Stimulated activated CD4-positive, alpha-beta T cell treated with anti-CD3 and anti-CD28 coated beads, Interleukin-4, amount 100 ng/mL, for 4 hours (primary cell): ENCODE measurements around the gene THRB.
"Not testable (repeated sequence)": the region's sequence is repeated elsewhere in the genome, so short reads cannot be mapped to it uniquely, and the experiment has no call there.

Experiments used
- DNase-seq, 2 experiments: peaks; one replicate each; pipeline ENCODE4 v3.0.0-alpha.2; 2020

THRB gene

DNA sequence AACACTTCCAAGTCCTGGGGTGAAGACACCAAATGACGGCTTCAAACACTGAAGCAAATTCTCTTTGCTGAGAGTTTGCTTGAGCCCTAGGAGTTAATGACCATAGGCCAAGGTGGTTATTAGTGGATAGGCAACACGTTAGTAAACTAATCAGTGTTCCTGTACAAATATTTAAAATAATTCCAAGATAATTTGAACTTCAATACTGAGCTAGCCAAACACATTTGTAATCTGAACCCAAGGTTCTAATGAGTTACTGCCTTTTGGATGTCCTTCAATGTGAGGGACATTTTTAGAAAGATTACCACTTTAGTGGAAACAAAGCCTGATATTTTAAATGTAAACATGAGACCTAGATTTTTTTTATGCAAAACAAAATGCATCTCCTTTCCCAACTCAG is 94.6 kb downstream of the THRB start:
- no peak for DNase-seq

- DNase-seq = no peak
Observed at GRCh38 chr3:24399614-24400013, 95.0 kb downstream of the THRB start.

DNA sequence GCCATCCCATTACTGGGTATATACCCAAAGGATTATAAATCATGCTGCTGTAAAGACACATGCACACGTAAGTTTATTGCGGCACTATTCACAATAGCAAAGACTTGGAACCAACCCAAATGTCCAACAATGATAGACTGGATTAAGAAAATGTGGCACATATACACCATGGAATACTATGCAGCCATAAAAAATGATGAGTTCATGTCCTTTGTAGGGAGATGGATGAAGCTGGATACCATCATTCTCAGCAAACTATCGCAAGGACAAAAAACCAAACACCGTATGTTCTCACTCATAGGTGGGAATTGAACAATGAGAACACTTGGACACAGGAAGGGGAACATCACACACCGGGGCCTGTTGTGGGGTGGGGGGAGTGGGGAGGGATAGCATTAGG is 95.9 kb downstream of the THRB start:
- not testable (repeated sequence) for DNase-seq

GRCh38 chr3:24396338-24396737 is 98.3 kb downstream of the THRB start:
- DNase-seq = no peak

DNA sequence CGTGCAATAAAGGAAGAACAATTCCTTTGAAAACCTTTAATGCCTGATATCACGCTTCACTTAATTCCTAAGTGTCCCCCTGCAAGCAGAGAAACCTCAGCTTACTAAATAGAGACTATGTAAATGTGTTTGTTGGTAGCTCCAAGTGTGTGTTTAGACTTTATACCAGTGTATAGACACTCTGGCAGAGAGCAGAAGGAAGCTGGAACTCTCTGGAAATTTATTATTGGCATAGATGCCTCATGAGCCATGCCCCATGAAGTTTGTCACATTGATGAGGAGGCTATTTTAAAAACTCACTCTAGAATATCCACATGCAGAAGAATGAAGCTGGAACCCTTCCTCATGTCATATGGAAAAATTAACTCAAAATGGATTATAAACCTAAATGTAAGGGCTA is 99.9 kb downstream of the THRB start:
- no peak for DNase-seq

DNA sequence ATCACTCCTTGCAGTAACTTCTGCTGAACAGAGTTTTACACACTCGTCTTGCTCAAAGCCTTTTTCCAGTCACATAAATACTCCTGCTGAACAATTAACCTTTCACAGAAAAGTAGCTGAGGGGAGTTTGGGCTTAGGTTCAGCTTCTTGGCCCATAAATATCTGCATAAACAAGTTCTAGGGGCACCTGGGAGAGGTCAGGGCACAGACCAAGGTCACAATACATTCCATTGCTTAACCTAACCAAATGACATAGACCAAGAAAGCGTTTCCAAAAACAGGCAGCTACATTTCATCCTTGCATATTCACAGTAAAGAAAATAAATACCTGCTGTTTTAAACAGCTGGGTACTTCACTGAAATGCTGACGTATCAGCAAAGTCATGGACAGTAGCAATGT is 101.3 kb downstream of the THRB start:
- no peak for DNase-seq

DNA sequence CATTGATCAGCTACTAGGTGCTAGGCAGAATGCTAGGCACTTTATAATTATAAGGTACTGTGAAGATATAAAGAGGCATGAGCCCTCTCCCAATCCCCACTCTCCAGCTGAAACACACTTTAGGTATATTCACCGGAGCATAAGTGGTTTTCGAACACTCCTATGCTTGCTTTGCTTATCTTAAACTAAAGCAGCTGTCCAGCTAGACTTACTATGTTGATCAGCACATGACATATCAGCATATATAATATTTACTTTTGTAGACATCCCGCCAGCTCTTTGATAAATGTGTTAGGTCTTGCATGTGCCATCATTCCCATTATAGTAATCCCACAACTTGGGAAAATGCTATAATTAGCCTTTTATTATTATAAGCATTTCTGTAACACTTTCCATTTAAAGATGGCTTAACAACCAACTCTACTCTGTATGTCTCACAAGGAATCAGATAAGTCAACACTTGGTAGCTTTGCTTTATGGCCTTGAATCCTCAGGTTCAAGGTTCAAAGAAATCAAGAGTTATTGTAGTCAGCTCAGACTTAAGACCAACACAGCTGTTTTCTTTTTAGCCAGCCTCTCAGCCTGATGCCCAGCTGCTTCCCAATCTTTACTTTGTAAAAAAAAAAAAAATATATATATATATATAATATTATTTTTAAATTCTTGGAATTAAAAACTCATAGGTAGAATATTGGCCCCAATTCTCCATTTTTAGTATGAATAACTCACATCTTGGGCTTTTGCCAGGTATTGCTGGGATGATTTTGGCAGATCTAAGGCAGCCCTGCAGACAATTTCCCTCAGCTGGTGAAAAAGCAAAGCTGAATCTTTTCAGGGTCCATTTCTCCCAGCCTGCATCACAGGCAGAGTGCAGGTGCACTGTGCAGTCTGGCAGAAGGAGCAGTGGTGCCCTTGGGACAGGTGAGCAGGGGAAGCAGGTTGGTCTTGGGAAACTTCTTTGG is 104.2 kb downstream of the THRB start:
- no peak for DNase-seq

- no peak for DNase-seq
Observed at GRCh38 chr3:24389108-24390090, 105.3 kb downstream of the THRB start.

GRCh38 chr3:24388611-24389010 is 106.0 kb downstream of the THRB start:
- DNase-seq = no peak

DNA sequence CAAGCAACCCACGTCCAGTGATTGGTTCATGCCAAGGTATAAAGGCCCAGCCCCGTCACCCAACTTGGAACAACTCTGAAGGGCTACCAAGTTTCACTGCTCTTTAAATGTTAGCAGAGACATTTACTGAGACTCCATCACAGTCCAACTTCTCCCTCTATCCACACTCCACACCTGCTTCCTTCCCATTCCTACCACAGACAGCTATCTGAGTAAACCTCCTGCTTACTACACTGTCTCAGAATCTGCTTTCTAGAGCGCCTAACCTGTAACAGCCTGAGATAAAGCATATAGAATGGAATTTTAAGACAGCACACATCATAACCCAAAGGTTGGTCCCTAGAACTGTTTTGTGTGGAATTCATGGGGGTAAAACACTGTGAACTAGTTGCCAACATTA is 106.5 kb downstream of the THRB start:
- no peak for DNase-seq

DNA sequence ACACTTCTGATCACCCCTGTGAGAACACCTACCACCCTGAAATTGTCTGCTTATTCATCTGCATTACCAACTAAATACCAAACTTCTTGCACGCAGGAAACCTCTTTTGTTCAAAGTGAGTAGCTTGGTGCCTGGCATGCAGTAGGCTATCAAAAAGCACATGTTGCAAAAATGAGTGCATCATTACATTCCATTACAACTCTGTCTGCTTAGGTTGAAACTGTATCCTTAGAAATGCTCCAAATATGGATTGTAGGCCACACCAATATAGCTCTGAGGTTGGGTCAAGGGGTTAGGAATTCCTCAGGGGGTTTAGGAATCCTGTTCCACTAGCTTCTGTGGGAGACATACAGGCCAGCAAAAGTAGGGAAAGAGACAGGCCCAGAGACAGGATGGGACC is 107.2 kb downstream of the THRB start:
- DNase-seq = no peak

DNA sequence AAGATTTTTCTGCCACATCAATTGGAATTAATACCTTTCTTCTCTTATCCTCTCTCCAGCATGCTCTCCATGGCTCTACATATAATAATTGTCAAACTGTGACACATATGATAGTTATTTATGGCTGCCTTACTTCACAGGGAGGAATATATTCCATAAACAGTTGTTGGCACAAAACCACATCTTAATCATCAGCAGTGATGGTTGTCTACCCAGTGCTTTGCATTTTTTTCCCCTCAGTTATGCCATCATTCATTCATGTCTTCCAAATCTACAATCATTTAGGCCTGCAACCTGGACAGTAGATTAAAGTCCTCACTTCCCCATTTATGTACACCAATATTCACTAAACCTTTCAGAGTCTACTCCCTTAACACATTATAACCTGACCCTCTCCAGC is 107.7 kb downstream of the THRB start:
- no peak for DNase-seq

DNA sequence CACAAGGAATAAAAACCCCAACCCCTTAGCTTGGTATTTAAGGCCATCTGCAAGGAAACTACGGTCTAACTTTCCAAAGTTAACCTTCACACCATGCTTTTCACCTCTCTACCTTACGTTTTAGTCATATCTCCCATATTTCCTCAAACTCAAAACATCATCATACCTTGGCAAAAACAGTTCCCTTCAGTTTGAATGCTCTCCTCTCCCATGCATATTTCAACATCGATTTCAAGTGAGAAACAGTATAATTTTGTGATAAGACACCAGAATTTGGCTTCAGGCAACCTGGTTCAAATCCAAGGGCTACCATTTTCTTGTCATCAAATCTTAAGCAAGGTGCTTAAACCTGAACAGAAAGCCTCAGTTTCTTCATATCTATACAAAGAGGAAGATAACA is 108.2 kb downstream of the THRB start:
- no peak for DNase-seq

- DNase-seq = no peak
Observed at GRCh38 chr3:24385012-24385615, 109.5 kb downstream of the THRB start.

DNA sequence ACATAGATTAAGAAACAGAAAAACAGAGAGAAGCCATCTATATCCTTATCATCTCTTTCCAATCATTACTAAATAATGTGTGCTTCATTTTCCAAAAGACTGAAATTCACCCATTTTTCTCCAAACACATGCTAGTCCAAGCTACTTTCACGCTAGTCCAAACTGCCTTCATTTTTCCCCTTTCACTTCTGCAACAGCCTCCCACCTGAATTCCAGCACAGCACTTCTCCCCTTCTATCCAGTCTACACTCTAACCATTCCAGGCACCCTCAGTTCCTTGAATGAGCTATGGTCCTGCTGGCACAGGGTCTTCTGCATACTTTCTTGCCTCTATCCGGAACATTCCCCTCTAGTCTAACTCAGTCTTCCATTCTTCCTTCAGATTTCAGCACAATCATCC is 112.0 kb downstream of the THRB start:
- no peak for DNase-seq

DNA sequence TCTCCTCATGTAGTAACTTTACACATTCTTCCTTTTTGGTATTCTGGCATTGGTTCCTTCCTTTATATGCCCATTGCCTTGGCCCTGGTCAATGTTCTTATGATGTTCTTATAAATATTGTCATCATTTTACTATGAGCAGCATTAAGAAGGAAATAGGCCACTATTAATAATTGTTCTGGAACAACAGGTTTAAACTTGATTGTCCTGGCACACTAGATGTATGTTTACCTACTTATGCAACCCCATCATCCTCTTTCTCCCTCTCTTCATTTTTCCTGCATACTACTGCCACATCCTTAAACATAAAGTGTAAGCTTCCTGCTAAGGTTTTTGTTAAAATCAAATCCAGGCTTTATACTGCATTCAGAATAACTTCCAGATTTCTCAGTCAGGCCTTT is 114.7 kb downstream of the THRB start:
- DNase-seq = no peak

- no peak for DNase-seq
Observed at GRCh38 chr3:24378313-24378712, 116.3 kb downstream of the THRB start.

- DNase-seq = no peak
Observed at GRCh38 chr3:24377218-24377993, 117.2 kb downstream of the THRB start.

GRCh38 chr3:24375947-24376384 is 118.7 kb downstream of the THRB start:
- no peak for DNase-seq

DNA sequence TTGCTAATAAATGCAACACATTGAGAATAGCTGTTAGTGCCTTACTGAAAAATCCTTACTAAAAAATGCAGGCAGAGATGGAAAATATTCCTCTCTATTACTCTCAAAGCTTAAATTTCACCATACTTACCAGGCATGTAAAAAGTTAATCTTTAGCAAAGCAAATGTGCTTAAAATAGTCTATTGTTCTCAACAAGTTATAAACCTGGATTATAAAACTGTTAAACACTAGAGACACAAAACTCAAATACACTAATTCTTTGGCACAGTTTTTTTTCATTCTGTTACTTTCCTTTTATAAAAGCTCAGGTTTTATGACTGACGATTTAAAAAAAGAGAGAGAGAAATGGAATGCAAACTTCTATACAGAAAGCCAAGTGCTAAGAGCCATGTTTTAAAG is 119.8 kb downstream of the THRB start:
- DNase-seq = no peak

GRCh38 chr3:24373198-24373959 is 121.3 kb downstream of the THRB start:
- DNase-seq = no peak
